Melanocyte of skin (primary cell): ENCODE measurements around the gene BOLL. TPM values are rescaled to one million over a fixed set of nuclear protein-coding genes. Genes with fewer than 3 reads are reported as not detected.

Source experiments
- total RNA-seq, 2 donors: library from RNA; depleted of rRNA; stranded (reverse); fragments of >200 nt; gene quantifications; 2 replicates each; pipeline ENCODE4 v1.2.3, GENCODE V29; 2012

Gene BOLL, protein sequence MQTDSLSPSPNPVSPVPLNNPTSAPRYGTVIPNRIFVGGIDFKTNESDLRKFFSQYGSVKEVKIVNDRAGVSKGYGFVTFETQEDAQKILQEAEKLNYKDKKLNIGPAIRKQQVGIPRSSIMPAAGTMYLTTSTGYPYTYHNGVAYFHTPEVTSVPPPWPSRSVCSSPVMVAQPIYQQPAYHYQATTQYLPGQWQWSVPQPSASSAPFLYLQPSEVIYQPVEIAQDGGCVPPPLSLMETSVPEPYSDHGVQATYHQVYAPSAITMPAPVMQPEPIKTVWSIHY
- not detected for total RNA-seq

DNA sequence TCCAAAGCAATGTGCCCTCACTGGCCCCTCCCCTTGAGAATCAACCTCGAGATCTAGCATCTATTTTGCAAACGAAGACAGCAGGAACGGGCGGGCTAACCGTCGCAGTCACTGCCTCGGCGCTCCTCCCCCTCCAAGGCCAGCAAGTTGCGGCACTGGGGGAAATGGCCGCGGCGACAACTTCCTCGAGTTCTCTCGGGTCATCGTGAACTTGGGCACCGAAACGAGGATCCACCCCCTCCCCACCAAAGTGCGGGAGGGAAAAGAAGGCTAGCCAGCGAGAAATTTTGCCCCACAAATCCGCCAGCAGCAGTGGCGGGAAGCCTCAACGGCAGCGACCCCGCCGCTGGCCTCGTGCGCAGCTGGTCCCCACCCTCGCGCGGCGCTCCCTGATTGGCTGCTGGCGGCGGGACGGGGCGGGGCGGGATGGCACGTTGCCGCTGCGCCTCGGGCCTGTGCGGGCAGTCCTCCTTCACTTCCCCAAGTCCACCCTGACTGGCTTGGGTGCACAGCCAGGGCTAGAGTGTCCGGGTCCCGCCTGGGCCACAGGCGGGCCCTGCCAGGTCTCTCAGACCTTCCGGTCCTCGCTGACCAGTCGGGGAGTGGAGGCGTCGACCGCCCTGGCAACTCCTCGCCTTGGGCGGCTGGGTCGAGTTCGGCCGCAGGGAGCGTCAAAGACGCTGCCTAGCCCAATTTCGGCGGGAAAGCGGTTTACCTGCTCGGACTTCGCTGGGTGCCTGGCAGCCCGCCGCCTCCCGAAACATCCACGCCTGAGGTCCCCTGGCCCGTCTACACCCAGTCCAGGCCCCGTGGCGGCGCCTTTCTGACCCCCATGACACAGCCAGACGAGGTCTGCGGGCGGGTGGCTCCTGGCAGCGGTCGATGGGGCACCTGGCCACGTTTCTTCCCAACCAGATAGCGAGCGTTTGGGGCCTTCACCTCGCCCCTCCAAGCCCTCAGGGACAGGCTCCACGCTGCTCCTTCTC lies at the start of gene BOLL:
Gene BOLL (minus strand): TSS at position 364 of the 986 bp plus-strand sequence. CDS start 3,469 bp downstream, outside the sequence.

DNA sequence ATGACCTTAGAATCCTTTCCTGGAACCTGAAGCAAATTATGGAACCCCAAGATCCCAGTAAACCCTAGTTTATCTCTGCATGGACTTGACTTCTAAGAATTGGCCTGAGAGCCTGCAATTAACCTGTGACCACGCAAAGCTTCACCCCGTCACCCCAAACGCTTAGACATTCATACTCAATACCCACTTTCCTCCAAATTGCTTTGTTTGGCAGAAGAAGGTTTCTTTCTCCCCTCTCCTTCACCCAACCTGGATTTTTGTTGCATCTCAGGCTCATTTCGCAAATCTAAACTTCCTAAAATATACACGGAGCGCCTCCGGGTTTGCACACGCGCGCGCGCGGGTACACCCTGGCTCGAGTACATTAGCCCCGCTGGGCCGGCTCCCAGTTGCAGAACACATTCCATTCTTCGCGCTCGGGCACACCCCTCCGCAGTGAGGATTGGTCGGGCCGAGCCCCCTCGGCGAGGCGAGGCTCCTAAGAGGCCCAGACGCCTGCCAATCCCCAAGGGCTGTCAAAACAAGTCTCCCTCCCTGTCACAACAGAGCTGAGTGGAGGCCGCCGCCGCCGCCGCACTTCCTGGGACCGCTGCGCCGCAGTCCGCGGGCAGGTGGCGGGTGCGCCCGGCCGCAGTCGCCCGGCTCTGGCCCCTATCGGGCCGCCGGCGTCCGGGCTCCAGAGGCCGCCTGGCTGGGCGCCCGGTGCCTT lies 19.1 kb upstream of the BOLL start, which contains the start of gene PLCL1:
Gene PLCL1 (plus strand): TSS at position 545 of the 709 bp plus-strand sequence.

DNA sequence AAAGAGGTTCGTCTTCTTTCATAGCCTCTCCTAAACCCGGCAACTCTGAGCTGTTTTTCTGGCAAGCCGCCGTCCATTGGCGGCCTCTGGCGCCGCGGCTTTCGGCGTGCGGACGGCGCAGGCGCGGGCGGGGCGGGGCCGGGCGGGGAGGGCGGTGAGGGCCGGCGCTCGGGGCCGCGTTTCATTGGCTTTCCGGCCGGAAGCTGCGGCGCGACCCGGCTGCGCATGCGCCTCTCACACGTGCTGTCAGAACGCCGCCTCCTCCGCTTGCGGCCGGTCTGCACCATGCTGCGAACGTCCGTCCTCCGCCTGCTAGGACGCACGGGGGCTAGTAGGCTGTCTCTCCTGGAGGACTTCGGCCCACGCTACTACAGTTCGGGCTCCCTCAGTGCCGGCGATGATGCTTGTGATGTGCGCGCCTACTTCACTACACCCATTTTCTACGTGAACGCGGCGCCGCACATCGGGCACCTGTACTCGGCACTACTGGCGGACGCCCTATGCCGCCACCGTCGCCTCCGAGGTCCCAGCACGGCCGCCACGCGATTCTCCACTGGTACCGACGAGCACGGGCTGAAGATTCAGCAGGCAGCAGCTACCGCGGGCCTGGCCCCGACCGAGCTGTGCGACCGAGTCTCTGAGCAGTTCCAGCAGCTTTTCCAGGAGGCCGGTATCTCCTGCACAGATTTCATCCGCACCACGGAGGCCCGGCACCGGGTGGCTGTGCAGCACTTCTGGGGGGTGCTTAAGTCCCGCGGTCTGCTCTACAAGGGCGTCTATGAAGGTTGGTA lies 79.8 kb downstream of the BOLL start, which contains the start of gene MARS2:
Gene MARS2 (plus strand): TSS at position 249 of the 791 bp plus-strand sequence. CDS start 37 bp downstream, at position 286.

Other genes with a start within 250 kb of the BOLL start
- 1 to 10 TPM; 2.0 to 5.9 TPM for gene RFTN2, start 109.7 kb downstream of the BOLL start, total RNA-seq
- gene MARS2, start 80.0 kb downstream of the BOLL start, total RNA-seq, result 10 to 100 TPM in 1 of 2 donors, 1 to 10 TPM in 1; 6.2 to 15.0 TPM
- under 1 TPM; 0.33 to 0.34 TPM for gene PLCL1, start 19.3 kb upstream of the BOLL start, total RNA-seq